NCI-H2227 treated with DMSO at 0.1 percent for 48 hours (cell line): Measurements from ENCODE around the gene TMEM41B.
"Not testable (repeated sequence)": the region's sequence is repeated elsewhere in the genome, so short reads cannot be mapped to it uniquely, and the experiment has no call there.

Experiments
- DNase-seq: peaks from one replicate; lab custom pipeline; 2025; lab: John Stamatoyannopoulos, UW

The TMEM41B gene

GRCh38 chr11:9314291-9315077 is at the start of gene TMEM41B:
Gene TMEM41B, minus strand, starts transcription at chr11:9314593. Its CDS starts 152 bp downstream, at chr11:9314441.
- peak; percentile 97 for DNase-seq

DNA sequence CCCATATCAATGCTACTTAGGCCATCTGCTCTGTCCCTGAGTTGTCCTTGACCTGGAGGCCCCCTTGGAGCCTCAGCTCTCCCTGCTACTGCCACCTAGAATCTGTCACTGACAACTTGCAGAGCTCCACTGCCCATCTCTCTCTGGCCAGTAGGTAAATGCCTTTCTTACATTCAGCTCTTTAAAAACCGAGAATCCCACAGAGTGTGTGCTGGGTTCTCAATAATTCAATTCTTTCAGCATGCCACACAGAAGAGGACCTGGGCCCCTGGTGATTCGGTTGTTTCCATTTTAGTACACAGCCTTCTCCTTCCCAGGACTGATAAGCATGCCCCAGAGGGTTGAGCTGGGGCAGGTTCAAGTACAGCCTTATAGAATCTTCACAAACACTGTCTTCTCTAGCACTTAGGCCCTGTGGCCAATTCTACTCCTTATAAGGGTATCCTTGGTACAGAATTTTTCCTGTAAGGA is 48.0 kb upstream of the TMEM41B start:
- peak; percentile 61 for DNase-seq

- not testable (repeated sequence) for DNase-seq
Measured at GRCh38 chr11:9360862-9361622, 46.6 kb upstream of the TMEM41B start.

- DNase-seq = no peak
Measured at GRCh38 chr11:9357041-9357440, 42.6 kb upstream of the TMEM41B start.

DNA sequence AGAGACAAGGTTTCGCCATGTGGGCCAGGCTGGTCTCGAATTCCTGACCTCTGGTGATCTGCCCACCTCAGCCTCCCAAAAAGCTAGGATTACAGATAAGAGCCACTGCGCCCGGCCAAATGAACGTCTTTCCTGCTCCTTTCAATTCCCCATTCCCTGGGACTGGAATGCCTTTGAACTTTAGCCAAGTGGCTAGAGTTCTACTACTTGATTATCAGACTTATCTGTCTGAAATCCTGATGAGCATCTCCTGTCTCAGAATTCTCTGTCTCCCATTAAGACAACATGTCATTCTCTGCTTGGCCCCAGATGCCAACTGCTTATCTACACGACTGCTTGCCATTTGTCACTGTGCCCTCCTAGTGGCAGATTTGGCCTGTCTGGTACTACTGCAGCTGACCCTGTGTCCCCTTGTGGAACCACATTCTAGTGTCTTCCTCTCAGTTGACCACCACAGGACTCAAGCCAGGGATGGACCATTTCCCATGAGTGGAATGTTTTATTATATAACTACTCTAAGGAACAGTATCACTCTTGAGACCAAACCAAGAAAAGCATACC is 37.0 kb upstream of the TMEM41B start:
- DNase-seq = no peak

DNA sequence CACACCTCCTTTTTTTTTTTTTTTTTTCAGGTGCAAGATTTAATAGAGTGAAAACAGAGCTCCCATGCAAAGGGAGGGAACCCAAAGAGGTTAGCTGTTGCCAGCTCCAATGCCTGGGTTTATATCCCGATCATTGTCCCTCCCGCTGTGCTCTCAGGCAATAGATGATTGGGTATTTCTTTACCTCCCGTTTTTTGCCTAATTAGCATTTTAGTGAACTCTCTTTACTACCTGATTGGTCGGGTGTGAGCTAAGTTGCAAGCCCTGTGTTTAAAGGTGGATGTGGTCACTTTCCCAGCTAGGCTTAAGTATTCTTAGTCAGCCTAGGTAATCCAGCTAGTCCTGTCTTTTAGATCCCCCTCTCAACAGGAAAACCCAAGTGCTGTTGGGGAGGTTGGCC is 33.4 kb upstream of the TMEM41B start:
- not testable (repeated sequence) for DNase-seq

DNA sequence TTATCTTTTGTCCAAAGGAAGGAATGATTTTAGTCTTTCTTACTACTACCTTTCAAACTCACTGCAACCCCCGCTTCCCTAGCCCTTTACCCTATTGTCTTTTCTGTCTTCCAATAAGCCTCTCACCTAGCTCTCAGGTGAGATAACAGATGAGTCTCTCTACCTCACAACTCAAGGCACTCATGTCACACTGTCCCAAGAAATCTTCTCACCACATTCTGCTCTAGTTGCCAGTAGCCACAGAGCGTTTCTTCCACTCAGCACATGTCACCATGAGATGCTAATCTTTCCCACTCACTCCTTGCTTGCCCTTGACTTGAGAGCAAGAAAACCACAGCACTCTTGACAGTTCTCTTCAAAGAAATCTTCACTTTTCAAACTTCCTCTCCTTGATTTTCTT is 32.7 kb upstream of the TMEM41B start:
- no peak for DNase-seq

DNA sequence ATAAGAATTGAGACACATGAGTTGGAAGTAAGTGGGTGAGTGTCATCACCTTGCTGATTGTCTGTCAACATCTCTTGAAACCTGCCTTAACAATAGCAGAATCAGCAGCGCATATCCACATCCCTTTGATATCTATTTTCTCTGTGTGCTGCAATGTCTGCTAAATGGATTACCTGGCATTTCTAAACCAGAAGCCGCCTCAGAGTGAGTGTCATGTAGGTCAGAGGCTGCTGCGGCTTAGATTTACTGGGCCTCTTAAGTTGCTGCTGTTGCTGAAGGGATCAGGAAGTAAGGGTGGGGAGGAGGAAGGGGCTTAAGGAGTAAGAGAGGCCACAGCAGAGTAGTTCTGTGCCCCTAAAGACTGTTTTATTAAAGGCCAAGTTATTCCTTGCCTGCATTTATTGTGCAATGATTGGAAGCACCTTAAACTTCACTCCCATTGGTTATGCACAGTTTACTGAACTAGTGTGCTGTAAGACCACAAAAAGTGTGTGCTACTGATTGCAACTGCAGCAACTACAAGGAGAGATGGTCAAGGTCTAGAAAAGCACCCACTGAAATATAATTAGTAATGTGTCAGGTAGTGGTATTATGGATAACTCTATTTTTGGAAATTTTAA is 29.8 kb upstream of the TMEM41B start:
- peak; percentile 16 for DNase-seq

DNA sequence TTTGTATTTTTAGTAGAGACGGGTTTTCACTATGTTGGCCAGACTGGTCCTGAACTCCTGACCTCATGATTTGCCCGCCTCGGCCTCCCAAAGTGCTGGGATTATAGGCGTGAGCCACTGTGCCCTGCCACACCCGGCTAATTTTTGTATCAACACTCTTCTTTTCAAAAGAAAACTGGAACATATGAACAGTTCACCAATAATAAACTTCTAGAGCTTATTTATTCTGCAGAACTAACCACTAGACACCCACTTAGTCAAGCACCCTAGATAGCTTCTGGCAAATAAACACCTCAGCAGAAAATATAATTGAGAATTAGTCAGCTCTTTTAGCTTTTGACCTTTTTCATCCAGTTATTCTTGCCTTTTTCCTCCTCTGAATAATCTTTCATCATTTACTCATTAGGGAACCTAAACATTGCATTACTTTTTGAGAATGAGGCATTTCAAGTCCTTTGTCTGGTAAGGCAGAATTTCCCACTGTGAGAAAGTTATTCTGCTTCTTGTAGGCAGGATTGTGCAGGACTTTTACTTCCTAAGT is 27.3 kb upstream of the TMEM41B start:
- no peak for DNase-seq

GRCh38 chr11:9332655-9333054 is 18.3 kb upstream of the TMEM41B start:
- no peak for DNase-seq

GRCh38 chr11:9330387-9331384 is 16.3 kb upstream of the TMEM41B start:
- no peak for DNase-seq

DNA sequence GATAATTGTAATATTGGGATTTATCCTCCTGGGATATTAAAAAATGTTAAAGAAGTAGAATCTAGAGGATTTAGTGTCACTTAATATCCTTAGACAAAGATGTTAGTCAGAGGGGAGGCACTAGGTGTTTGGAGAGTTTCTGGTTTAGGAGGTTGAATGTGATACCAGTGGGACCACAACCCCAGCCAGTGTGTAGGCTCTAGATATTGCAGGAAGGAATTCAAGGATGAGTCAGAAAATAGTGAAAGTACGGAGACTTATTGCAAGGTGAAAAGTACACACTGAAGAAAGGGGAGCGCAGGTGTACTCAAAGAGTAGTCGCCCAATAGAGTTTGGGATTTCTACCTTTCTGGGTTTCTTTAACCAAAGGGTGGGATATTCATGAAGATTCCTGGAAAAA is 5.7 kb upstream of the TMEM41B start:
- DNase-seq = no peak

GRCh38 chr11:9319377-9320001 is 5.1 kb upstream of the TMEM41B start:
- DNase-seq = peak; percentile 56

DNA sequence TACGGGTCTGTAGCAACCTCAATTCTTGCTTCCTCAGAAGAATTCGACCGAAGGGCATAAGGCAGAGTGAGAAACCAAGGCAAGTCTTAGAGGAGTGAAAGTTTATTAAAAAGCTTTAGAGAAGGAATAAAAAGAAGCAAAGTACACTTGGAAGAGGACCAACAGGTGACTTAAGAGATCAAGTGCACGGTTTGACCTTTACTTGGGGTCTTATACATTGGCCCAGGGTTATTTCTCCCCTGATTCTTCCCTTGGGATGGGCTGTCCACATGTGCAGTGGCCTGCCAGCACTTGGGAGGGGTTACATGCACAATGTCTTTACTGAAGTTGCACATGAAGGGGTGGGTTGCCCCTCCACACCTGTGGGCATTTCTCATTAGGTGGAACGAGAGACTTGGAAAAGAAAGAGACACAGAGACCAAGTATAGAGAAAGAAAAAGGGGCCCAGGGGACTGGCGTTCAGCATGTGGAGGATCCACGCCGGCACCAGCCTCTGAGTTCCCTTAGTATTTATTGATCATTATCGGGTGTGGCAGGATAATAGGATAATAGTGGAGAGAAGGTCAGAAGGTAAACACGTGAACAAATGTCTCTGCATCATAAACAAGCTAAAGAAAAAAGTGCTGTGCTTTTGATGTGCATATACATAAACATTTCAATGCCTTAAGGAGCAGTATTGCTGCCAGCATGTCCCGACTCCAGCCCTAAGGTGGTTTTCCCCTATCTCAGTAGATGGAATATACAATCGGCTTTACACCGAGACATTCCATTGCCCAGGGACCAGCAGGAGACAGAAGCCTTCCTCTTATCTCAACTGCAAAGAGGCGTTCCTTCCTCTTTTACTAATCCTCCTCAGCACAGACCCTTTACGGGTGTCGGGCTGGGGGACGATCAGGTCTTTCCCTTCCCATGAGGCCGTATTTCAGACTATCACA is 4.3 kb upstream of the TMEM41B start:
- not testable (repeated sequence) for DNase-seq

- no peak for DNase-seq
Measured at GRCh38 chr11:9316334-9316733, 1.9 kb upstream of the TMEM41B start.

- DNase-seq = peak; percentile 52
Measured at GRCh38 chr11:9315078-9315688, 790 bp upstream of the TMEM41B start.

GRCh38 chr11:9313648-9314290 is 624 bp downstream of the TMEM41B start:
- DNase-seq = no peak

DNA sequence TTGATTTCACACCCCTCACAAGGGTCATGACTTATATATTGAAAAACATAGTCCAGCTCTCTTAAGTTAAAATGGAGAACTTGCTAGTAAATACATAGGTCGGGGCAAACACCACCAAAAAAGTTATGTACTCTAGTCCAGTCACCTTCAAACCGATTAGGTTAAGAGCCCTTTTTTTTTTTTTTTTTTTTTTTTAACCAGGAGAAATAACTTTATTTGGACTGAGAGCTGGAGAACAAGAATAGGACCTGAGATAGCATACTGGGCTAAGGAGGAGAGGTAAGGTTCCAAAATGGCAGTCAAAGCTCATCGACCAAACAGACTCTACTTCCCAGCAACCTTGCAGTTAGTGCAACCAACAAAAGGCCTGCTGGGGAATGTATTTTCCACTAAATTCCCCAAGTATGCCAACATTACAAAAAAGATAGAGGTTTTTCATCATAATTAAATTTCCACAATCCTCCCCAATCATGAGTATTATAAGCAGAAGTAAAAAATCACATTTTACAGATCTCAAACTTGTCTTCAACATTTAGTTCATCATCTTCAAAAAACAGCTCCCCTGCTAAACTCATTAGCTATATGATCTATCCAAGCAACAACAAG is 3.8 kb downstream of the TMEM41B start:
- DNase-seq = no peak
